HL-60 (cell line): Measurements from ENCODE around the gene ECM2.

Source experiments
- CTCF ChIP-seq: IDR thresholded peaks from one replicate; pipeline ENCODE4 v1.5.1; 2011; ENCODE audit warnings: low read length, control low read depth, inconsistent platforms; ENCODE audit not compliant: insufficient read depth
- GABPA ChIP-seq: IDR thresholded peaks from 2 replicates; pipeline ENCODE4 v1.6.1; 2012; ENCODE audit warnings: low read depth
- POLR2AphosphoS5 ChIP-seq: IDR thresholded peaks from 2 replicates; pipeline ENCODE4 v1.6.1; 2012; ENCODE audit warnings: low read depth
- SPI1 ChIP-seq: IDR thresholded peaks from 2 replicates; pipeline ENCODE4 v1.6.1; 2012; ENCODE audit warnings: low read depth, mild to moderate bottlenecking, borderline replicate concordance
- TF ChIP-seq, protein P1 (sequence below): IDR thresholded peaks from 2 replicates; pipeline ENCODE4 v1.6.1; 2012; ENCODE audit warnings: low read depth; ENCODE audit not compliant: insufficient replicate concordance

DNA sequence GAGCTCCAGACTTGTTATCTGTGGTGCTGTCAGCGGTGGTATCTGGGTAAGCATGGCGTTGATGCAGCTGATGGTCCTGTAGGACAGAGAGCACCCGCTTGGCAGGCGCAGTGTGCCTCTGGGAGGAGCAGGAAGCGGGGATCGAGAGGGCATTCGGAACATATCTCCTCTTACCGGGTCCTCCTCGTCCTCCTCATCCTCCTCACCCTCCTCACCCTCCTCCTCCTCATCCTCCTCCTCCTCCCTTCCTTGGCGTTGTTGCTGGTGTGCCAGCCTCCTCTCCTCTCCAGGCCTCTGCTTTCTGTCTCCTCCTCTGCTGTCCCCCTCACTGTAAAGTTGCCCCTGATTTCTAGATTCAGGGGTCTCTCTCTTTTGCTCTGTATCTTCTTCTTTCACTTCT, 21.2 kb downstream of the ECM2 start:
- TF ChIP-seq CTCF: no peak
- TF ChIP-seq POLR2AphosphoS5: no peak
- TF ChIP-seq GABPA: no peak
- TF ChIP-seq, protein P1, sequence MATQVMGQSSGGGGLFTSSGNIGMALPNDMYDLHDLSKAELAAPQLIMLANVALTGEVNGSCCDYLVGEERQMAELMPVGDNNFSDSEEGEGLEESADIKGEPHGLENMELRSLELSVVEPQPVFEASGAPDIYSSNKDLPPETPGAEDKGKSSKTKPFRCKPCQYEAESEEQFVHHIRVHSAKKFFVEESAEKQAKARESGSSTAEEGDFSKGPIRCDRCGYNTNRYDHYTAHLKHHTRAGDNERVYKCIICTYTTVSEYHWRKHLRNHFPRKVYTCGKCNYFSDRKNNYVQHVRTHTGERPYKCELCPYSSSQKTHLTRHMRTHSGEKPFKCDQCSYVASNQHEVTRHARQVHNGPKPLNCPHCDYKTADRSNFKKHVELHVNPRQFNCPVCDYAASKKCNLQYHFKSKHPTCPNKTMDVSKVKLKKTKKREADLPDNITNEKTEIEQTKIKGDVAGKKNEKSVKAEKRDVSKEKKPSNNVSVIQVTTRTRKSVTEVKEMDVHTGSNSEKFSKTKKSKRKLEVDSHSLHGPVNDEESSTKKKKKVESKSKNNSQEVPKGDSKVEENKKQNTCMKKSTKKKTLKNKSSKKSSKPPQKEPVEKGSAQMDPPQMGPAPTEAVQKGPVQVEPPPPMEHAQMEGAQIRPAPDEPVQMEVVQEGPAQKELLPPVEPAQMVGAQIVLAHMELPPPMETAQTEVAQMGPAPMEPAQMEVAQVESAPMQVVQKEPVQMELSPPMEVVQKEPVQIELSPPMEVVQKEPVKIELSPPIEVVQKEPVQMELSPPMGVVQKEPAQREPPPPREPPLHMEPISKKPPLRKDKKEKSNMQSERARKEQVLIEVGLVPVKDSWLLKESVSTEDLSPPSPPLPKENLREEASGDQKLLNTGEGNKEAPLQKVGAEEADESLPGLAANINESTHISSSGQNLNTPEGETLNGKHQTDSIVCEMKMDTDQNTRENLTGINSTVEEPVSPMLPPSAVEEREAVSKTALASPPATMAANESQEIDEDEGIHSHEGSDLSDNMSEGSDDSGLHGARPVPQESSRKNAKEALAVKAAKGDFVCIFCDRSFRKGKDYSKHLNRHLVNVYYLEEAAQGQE: no peak
- TF ChIP-seq SPI1: no peak
